ENCODE data around the gene PHACTR4. TPM values are rescaled to one million over a fixed set of nuclear protein-coding genes. Genes with fewer than 3 reads are reported as not detected.

PHACTR4 gene
- total RNA-seq, 4 donors from 2014 or later = 20.3 to 32.2 (median 27.0) TPM

- Histone ChIP-seq H3K9me3 (no peaks in the 10 kb centered on the region), H3K36me3 (peaks cover 0 to 6% of the 10 kb centered on the region in 2 donors), H3K27ac (no peak overlapping the region)
Observed at GRCh38 chr1:28449904-28450303, 80.4 kb downstream of the PHACTR4 start.

GRCh38 chr1:28450561-28450960 lies 81.0 kb downstream of the PHACTR4 start:
- Histone ChIP-seq H3K4me1 (peaks cover 0 to 12% (median 0%) of the 10 kb centered on the region in 3 donors), H3K9me3 (no peaks in the 10 kb centered on the region), H3K27ac (no peak overlapping the region), H3K36me3 (peaks cover 0 to 6% of the 10 kb centered on the region in 2 donors), H3K27me3 (no peaks in the 10 kb centered on the region), H3K4me3 (no peak overlapping the region)
- WGBS, 2 donors (ENCODE audit: low coverage in 1 of 2) = 88 to 97% methylated on average over 5 of the region's 5 CpGs
- no peak for ATAC-seq
- TF ChIP-seq, protein P1, sequence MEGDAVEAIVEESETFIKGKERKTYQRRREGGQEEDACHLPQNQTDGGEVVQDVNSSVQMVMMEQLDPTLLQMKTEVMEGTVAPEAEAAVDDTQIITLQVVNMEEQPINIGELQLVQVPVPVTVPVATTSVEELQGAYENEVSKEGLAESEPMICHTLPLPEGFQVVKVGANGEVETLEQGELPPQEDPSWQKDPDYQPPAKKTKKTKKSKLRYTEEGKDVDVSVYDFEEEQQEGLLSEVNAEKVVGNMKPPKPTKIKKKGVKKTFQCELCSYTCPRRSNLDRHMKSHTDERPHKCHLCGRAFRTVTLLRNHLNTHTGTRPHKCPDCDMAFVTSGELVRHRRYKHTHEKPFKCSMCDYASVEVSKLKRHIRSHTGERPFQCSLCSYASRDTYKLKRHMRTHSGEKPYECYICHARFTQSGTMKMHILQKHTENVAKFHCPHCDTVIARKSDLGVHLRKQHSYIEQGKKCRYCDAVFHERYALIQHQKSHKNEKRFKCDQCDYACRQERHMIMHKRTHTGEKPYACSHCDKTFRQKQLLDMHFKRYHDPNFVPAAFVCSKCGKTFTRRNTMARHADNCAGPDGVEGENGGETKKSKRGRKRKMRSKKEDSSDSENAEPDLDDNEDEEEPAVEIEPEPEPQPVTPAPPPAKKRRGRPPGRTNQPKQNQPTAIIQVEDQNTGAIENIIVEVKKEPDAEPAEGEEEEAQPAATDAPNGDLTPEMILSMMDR (IDR thresholded peaks at IDR 0.05) = no peak
- TF ChIP-seq EP300 (IDR thresholded peaks at IDR 0.05) = no peak
- no peak for TF ChIP-seq POLR2AphosphoS5 (IDR thresholded peaks at IDR 0.05)
- no peak for TF ChIP-seq POLR2A (IDR thresholded peaks at IDR 0.05)

More at GRCh38 chr1:28449904-28450303, 80.4 kb downstream of the PHACTR4 start:
- TF ChIP-seq EP300 (IDR thresholded peaks at IDR 0.05) = no peak
- TF ChIP-seq POLR2AphosphoS5 (IDR thresholded peaks at IDR 0.05) = no peak
- TF ChIP-seq POLR2A (IDR thresholded peaks at IDR 0.05) = no peak
- TF ChIP-seq, protein P1 (IDR thresholded peaks at IDR 0.05) = no peak
- Histone ChIP-seq H3K27me3 (no peaks in the 10 kb centered on the region), H3K4me1 (peaks cover 0 to 6% (median 0%) of the 10 kb centered on the region in 3 donors), H3K4me3 (no peak overlapping the region)
- 71 to 88% methylated on average over 1 of the region's 1 CpG for WGBS, 2 donors (ENCODE audit: low coverage in 1 of 2)
- ATAC-seq = no peak

GRCh38 chr1:28451011-28451410 lies 81.5 kb downstream of the PHACTR4 start:
- peaks cover 0 to 6% of the 10 kb centered on the region in 2 donors for H3K36me3 ChIP-seq
- H3K27ac ChIP-seq = no peak overlapping the region
- TF ChIP-seq EP300 (IDR thresholded peaks at IDR 0.05) (no peak), POLR2A (IDR thresholded peaks at IDR 0.05) (no peak), POLR2AphosphoS5 (IDR thresholded peaks at IDR 0.05) (no peak)
- TF ChIP-seq, protein P1 (IDR thresholded peaks at IDR 0.05) = no peak
- WGBS, 2 donors (ENCODE audit: low coverage in 1 of 2) = 93 to 100% methylated on average over 2 to 5 of the region's 5 CpGs
- no peak overlapping the region for H3K4me3 ChIP-seq
- H3K9me3 ChIP-seq = no peaks in the 10 kb centered on the region
- peaks cover 0 to 16% (median 0%) of the 10 kb centered on the region in 3 donors for H3K4me1 ChIP-seq
- no peak for ATAC-seq
- H3K27me3 ChIP-seq = no peaks in the 10 kb centered on the region

DNA sequence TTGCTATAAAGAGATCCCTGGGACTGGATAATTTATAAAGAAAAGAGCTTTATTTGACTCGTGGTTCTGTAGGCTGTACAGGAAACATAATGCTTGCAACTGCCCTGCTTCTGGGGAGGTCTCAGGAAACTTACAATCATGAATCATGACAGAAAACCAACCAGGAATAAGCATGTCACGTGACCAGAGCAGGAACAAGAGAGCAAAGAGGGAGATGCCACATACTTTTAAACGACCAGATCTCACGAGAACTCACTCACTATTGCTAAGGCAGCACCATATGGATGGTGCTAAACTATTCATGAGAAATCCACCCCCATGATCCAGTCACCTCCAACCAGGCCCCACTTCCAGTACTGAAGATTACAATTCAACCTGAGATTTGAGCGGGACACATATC lies 86.5 kb downstream of the PHACTR4 start:
- peaks cover 0 to 31% (median 0%) of the 10 kb centered on the region in 3 donors for H3K4me1 ChIP-seq
- peak overlapping the region in 1 of 4 donors; percentile 3 for H3K27ac ChIP-seq
- ATAC-seq = no peak
- H3K9me3 ChIP-seq = no peaks in the 10 kb centered on the region
- H3K27me3 ChIP-seq = no peaks in the 10 kb centered on the region
- TF ChIP-seq POLR2AphosphoS5 (IDR thresholded peaks at IDR 0.05) (no peak), POLR2A (IDR thresholded peaks at IDR 0.05) (no peak), EP300 (IDR thresholded peaks at IDR 0.05) (no peak)
- TF ChIP-seq, protein P1 (IDR thresholded peaks at IDR 0.05) = no peak
- H3K4me3 ChIP-seq = no peak overlapping the region
- peaks cover 0 to 19% of the 10 kb centered on the region in 2 donors for H3K36me3 ChIP-seq
- 48 to 61% methylated on average over 4 of the region's 5 CpGs for WGBS, 2 donors (ENCODE audit: low coverage in 1 of 2)

DNA sequence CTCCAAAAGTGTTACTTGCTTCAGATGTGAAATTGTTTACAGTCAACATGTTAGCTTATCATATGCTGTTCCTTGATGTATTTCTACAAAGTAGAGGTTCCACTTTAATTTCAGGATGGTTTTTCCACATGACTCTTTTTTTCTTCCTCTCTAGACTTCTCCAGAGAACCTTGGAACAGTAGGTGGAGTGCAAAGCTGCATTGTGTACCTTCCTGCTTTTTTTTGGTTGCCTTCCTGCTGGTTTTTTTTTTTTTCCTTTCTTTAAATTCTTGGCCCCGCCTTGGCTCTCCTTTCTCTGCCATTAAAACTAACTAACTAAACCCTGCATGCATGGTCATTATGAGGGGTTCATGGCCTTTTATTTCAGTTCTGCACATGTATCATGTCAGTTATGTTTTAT lies 88.1 kb downstream of the PHACTR4 start:
- 67% methylated on average over 1 of the region's 1 CpG; no CpG with 5 or more reads in 1 of the 2 donors for WGBS, 2 donors (ENCODE audit: low coverage in 1 of 2)

More for the DNA sequence above, 88.1 kb downstream of the PHACTR4 start:
- no peaks in the 10 kb centered on the region for H3K9me3 ChIP-seq
- peaks cover 0 to 31% (median 0%) of the 10 kb centered on the region in 3 donors for H3K4me1 ChIP-seq
- no peak for ATAC-seq
- H3K4me3 ChIP-seq = no peak overlapping the region
- TF ChIP-seq POLR2AphosphoS5 (IDR thresholded peaks at IDR 0.05) (no peak), EP300 (IDR thresholded peaks at IDR 0.05) (no peak), POLR2A (IDR thresholded peaks at IDR 0.05) (no peak)
- TF ChIP-seq, protein P1 (IDR thresholded peaks at IDR 0.05) = no peak
- H3K27me3 ChIP-seq = no peaks in the 10 kb centered on the region
- H3K27ac ChIP-seq = no peak overlapping the region
- H3K36me3 ChIP-seq = peaks cover 0 to 35% of the 10 kb centered on the region in 2 donors

Measured in gastroesophageal sphincter (tissue), 4 donors.